ENCODE data around the gene HNRNPF. TPM values are rescaled to one million over a fixed set of nuclear protein-coding genes. Genes with fewer than 3 reads are reported as not detected.
"Not testable (repeated sequence)": the region's sequence is repeated elsewhere in the genome, so short reads cannot be mapped to it uniquely, and the experiment has no call there.

Gene HNRNPF
- total and polyA plus RNA-seq, 8 donors, result 26.5 to 103 (median 72.1) TPM

DNA sequence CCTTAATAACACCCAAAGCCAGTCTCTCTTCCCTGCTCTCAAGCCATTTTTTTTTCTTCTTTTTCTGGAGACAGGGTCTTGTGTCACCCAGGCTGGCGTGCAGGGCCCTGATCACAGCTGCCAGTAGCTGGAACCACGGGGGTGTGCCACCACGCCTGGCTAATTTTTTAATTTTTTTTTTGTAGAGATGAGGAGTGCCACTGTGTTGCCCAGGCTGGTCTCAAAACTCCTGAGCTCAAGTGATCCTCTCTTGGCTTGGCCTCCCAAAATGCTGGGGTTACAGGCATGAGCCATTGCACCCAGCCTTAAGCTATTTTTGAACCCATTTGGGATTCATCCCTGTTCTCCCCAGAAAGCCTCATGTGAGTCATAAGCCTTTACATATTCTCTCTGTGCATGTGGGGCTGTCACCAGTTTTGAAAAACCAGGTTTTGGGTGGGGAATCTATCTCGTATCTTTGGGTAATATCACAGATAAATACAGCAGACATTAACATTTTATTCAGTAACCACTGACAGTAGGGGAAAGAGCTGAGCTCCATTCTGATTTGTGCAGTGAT, 43.4 kb upstream of the HNRNPF start:
- peaks cover 0 to 8% (median 5%) of the 10 kb centered on the region in 3 donors for H3K4me1 ChIP-seq
- no peak for ATAC-seq
- no peak for TF ChIP-seq CTCF (IDR thresholded peaks at IDR 0.05)
- no peak for FAIRE-seq
- H3K36me3 ChIP-seq, result no peaks in the 10 kb centered on the region
- no peak overlapping the region for H3K4me3 ChIP-seq
- intact Hi-C loops (cut with DNase I), result no loop called here
- DNase-seq, result no peak
- no peak overlapping the region for H3K27ac ChIP-seq
- no peaks in the 10 kb centered on the region for H3K27me3 ChIP-seq
- H3K9me3 ChIP-seq, result no peaks in the 10 kb centered on the region
- WGBS, 2 donors, result 81 to 83% methylated on average over 4 of the region's 4 CpGs

- TF ChIP-seq CTCF (IDR thresholded peaks at IDR 0.05), result no peak
Observed at GRCh38 chr10:43448742-43449141, 39.8 kb upstream of the HNRNPF start.

DNA sequence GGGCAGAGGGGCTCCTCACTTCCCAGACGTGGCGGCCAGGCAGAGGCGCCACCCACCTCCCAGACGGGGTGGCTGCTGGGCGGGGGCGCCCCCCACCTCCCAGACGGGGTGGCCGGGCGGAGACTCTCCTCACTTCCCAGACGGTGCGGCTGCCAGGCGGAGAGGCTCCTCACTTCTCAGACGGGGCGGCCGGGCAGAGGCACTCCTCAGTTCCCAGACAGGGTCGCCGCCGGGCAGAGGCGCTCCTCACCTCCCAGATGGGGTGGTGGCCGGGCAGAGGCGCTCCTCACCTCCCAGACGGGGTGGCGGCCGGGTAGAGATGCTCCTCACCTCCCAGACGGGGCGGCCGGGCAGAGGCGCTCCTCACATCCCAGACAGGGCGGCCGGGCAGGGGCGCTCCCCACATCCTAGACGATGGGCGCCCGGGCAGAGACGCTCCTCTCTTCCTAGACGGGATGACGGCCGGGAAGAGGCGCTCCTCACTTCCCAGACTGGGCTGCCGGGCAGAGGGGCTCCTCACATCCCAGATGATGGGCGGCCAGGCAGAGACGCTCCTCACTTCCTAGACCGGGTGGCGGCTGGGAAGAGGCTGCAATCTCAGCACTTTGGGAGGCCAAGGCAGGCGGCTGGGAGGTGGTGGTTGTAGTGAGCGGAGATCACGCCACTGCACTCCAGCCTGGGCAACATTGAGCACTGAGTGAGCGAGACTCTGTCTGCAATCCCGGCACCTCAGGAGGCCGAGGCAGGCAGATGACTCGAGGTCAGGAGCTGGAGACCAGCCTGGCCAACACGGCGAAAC, 37.4 kb upstream of the HNRNPF start:
- H3K9me3 ChIP-seq; H3K4me3 ChIP-seq; H3K27ac ChIP-seq; ATAC-seq; FAIRE-seq; intact Hi-C loops (cut with DNase I); H3K4me1 ChIP-seq; H3K36me3 ChIP-seq; H3K27me3 ChIP-seq: not testable (repeated sequence)
- peak in 1 of 6 donors; percentile 47 for DNase-seq
- 97% methylated on average over 37 to 53 of the region's 53 CpGs for WGBS, 2 donors

More at GRCh38 chr10:43448742-43449141, 39.8 kb upstream of the HNRNPF start:
- Histone ChIP-seq H3K36me3 (no peaks in the 10 kb centered on the region), H3K27ac (no peak overlapping the region), H3K27me3 (no peaks in the 10 kb centered on the region), H3K9me3 (no peaks in the 10 kb centered on the region), H3K4me1 (no peaks in the 10 kb centered on the region), H3K4me3 (no peak overlapping the region)
- DNase-seq (no peak), ATAC-seq (no peak), FAIRE-seq (no peak)
- WGBS, 2 donors, result 86 to 93% methylated on average over 2 of the region's 2 CpGs
- intact Hi-C loops (cut with DNase I), result no loop called here

DNA sequence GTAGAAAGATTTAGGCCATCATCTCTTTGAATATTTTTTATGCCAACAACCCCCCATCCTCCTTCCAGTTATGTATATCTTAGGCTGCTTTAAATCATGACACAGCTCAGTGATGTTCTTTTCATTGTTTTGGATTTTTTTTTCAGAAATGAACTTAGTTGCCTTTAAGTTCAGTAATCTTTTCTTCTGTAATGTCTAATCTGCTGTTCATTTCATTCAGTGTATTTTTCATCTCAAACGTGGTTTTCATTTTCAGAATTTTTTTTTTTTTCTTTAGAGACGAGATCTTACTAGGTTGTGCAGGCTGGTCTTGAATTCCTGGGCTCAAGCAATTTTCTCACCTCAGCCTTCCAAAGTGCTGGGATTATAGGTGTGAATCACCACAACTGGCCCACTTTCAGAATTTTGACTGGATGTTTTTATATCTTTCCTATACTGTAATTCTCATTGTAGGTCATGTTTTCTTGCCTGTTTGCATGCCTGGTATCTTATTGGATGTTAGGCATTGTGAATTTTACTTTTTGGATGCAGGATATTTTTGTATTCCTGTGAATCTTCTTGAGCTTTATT, 36.0 kb upstream of the HNRNPF start:
- no peaks in the 10 kb centered on the region for H3K9me3 ChIP-seq
- H3K27ac ChIP-seq, result no peak overlapping the region
- 78 to 83% methylated on average over 2 of the region's 2 CpGs for WGBS, 2 donors
- no peaks in the 10 kb centered on the region for H3K27me3 ChIP-seq
- intact Hi-C loops (cut with DNase I), result no loop called here
- H3K4me3 ChIP-seq, result no peak overlapping the region
- ATAC-seq (no peak), DNase-seq (no peak), FAIRE-seq (no peak)
- no peak for TF ChIP-seq CTCF (IDR thresholded peaks at IDR 0.05)
- H3K36me3 ChIP-seq, result no peaks in the 10 kb centered on the region
- H3K4me1 ChIP-seq, result no peaks in the 10 kb centered on the region

DNA sequence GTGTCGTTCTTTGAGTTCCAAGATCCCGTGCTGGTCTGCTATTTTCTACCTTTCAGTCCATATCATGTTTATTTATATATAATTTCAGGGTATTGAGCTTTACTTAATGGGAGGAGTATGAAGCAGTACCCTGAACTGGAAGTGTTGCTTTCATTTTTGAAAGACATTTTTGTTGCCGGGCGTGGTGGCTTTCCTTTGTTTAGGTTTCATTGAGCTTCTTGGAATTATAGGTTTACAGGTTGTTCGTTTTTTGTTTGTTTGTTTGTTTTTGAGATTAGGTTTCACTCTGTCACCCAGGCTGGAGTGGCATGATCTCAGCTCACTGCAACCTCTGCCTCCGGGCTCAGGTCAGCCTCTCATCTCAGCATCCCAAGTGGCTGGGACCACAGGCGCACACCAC, 35.3 kb upstream of the HNRNPF start:
- H3K4me3 ChIP-seq, result no peak overlapping the region
- H3K9me3 ChIP-seq, result no peaks in the 10 kb centered on the region
- no peak overlapping the region for H3K27ac ChIP-seq
- intact Hi-C loops (cut with DNase I), result no loop called here
- DNase-seq (no peak), FAIRE-seq (no peak), ATAC-seq (no peak)
- H3K36me3 ChIP-seq, result no peaks in the 10 kb centered on the region
- no peaks in the 10 kb centered on the region for H3K27me3 ChIP-seq
- no peaks in the 10 kb centered on the region for H3K4me1 ChIP-seq
- WGBS, 2 donors, result 84 to 85% methylated on average over 7 of the region's 7 CpGs
- no peak for TF ChIP-seq CTCF (IDR thresholded peaks at IDR 0.05)
